IMR-90 (cell line): ENCODE data around the gene DTX3L. TPM values are rescaled to one million over a fixed set of nuclear protein-coding genes. Genes with fewer than 3 reads are reported as not detected.

Source experiments
- ATAC-seq: fragments of 200-7000 bp; cut with Tn5 transposase; 2 replicates; pipeline ENCODE4 v1.9.1; 2020; ENCODE audit warnings: low read depth, mild to moderate bottlenecking, moderate library complexity
- BruUV-seq: library from RNA; stranded (reverse); fragments of 400-500 nt; replicated peaks from 2 replicates; lab custom pipeline; 2021; lab: Mats Ljungman, UMichigan
- CTCF ChIA-PET: fragments of 300-600 bp; formaldehyde crosslinking; extraction: SDS; loops from one replicate; lab custom pipeline; 2021; ENCODE audit warnings: antibody characterized with exemption; lab: Yijun Ruan, JAX
- POLR2A ChIA-PET: fragments of 300-600 bp; sonication (Branson Sonifier 250); formaldehyde crosslinking; loops from one replicate; lab custom pipeline; 2022; ENCODE audit warnings: antibody characterized with exemption; ENCODE audit not compliant: unreplicated experiment; lab: Charles Lee
- DNase-seq: peaks from one replicate; pipeline ENCODE4 v3.0.0; 2013
- H2AFZ ChIP-seq: replicated peaks from 2 replicates; pipeline ENCODE3; 2013; ENCODE audit warnings: low read length, mild to moderate bottlenecking; ENCODE audit not compliant: poor library complexity
- H2AK5ac ChIP-seq: 2 replicates; pipeline ENCODE4 v1.6.1; 2013; ENCODE audit warnings: low read depth, low read length, inconsistent platforms
- H2AK9ac ChIP-seq: replicated peaks from 2 replicates; pipeline ENCODE3; 2013; ENCODE audit warnings: mild to moderate bottlenecking, low read depth, low read length, moderate library complexity; ENCODE audit not compliant: poor library complexity
- H2BK120ac ChIP-seq: 2 replicates; pipeline ENCODE4 v1.6.1; 2013; ENCODE audit warnings: low read depth, low read length, inconsistent platforms
- H2BK15ac ChIP-seq: 3 replicates; pipeline ENCODE4 v1.6.1; 2013; ENCODE audit warnings: low read depth, low read length, inconsistent platforms
- H2BK20ac ChIP-seq: 2 replicates; pipeline ENCODE4 v1.6.1; 2013; ENCODE audit warnings: low read depth, mild to moderate bottlenecking, inconsistent platforms, low read length, moderate library complexity
- H2BK5ac ChIP-seq: 2 replicates; pipeline ENCODE4 v1.6.1; 2013; ENCODE audit warnings: mild to moderate bottlenecking, low read depth, low read length, inconsistent platforms; ENCODE audit not compliant: poor library complexity, severe bottlenecking
- H3K14ac ChIP-seq: replicated peaks from 2 replicates; pipeline ENCODE4 v1.6.1; 2013; ENCODE audit warnings: low read depth, low read length, inconsistent platforms
- H3K18ac ChIP-seq: 2 replicates; pipeline ENCODE4 v1.6.1; 2013; ENCODE audit warnings: low read depth, low read length, control low read depth
- H3K23ac ChIP-seq: 2 replicates; pipeline ENCODE4 v1.6.1; 2013; ENCODE audit warnings: low read depth, low read length, inconsistent platforms
- H3K27ac ChIP-seq: 2 replicates; pipeline ENCODE4 v1.5.1; 2013; ENCODE audit warnings: mild to moderate bottlenecking, control low read depth, low read length; ENCODE audit not compliant: insufficient read depth
- H3K27me3 ChIP-seq: 2 replicates; pipeline ENCODE4 v1.6.1; 2013; ENCODE audit warnings: low read length; ENCODE audit not compliant: control insufficient read depth, insufficient read depth
- H3K36me3 ChIP-seq: 2 replicates; pipeline ENCODE4 v1.6.1; 2013; ENCODE audit warnings: low read length, mixed read lengths; ENCODE audit not compliant: control insufficient read depth, insufficient read depth
- H3K4ac ChIP-seq: 2 replicates; pipeline ENCODE4 v1.6.1; 2013; ENCODE audit warnings: low read depth, low read length, inconsistent platforms
- H3K4me1 ChIP-seq: 2 replicates; pipeline ENCODE4 v1.6.1; 2013; ENCODE audit warnings: low read length, mixed read lengths; ENCODE audit not compliant: control insufficient read depth, insufficient read depth
- H3K4me2 ChIP-seq: 2 replicates; pipeline ENCODE4 v1.6.1; 2013; ENCODE audit warnings: low read depth, mild to moderate bottlenecking, control low read depth, low read length, moderate library complexity
- H3K4me3 ChIP-seq: 2 replicates; pipeline ENCODE4 v1.5.1; 2013; ENCODE audit warnings: low read depth, mild to moderate bottlenecking, control low read depth, low read length, moderate library complexity; ENCODE audit not compliant: insufficient read depth
- H3K56ac ChIP-seq: 2 replicates; pipeline ENCODE4 v1.6.1; 2013; ENCODE audit warnings: low read length, inconsistent platforms; ENCODE audit not compliant: insufficient read depth; ENCODE audit errors: extremely low read depth
- H3K79me1 ChIP-seq, 2 experiments: 2 replicates each; pipeline ENCODE4 v1.6.1; 2013; ENCODE audit warnings: low read length in 2 of 2, inconsistent platforms in 1 of 2, low read depth in 1 of 2
- H3K9ac ChIP-seq: 2 replicates; pipeline ENCODE4 v1.6.1; 2013; ENCODE audit warnings: low read depth, low read length, control low read depth
- H3K9me1 ChIP-seq: 2 replicates; pipeline ENCODE4 v1.6.1; 2013; ENCODE audit warnings: low read length, inconsistent platforms; ENCODE audit not compliant: insufficient read depth
- H3K9me3 ChIP-seq: 2 replicates; pipeline ENCODE4 v1.6.1; 2013; ENCODE audit warnings: low read length; ENCODE audit not compliant: control insufficient read depth, insufficient read depth
- H4K20me1 ChIP-seq: 2 replicates; pipeline ENCODE4 v1.6.1; 2013; ENCODE audit warnings: low read length, inconsistent platforms; ENCODE audit not compliant: insufficient read depth
- H4K5ac ChIP-seq: 2 replicates; pipeline ENCODE4 v1.6.1; 2013; ENCODE audit warnings: mild to moderate bottlenecking, low read depth, low read length, control low read depth
- H4K8ac ChIP-seq, 2 experiments: 2 replicates each; pipeline ENCODE4 v1.6.1; 2013; ENCODE audit warnings: low read depth in 2 of 2, low read length in 2 of 2, control low read depth in 1 of 2, inconsistent platforms in 1 of 2
- H4K91ac ChIP-seq: 2 replicates; pipeline ENCODE4 v1.6.1; 2013; ENCODE audit warnings: low read depth, low read length, inconsistent platforms; ENCODE audit not compliant: insufficient read depth
- BHLHE40 ChIP-seq: fragments of 150-350 bp; IDR thresholded peaks from 2 replicates; pipeline ENCODE4 v1.6.1; 2016; ENCODE audit warnings: mild to moderate bottlenecking, low read depth, low read length
- CEBPB ChIP-seq: IDR thresholded peaks from 2 replicates; pipeline ENCODE4 v1.6.1; 2012; ENCODE audit warnings: low read depth, low read length, improper control_type of control experiment
- FOS ChIP-seq: fragments of 150-350 bp; IDR thresholded peaks from 2 replicates; pipeline ENCODE4 v1.6.1; 2016; ENCODE audit warnings: low read depth, low read length
- MAFK ChIP-seq: IDR thresholded peaks from 2 replicates; pipeline ENCODE4 v1.6.1; 2012; ENCODE audit warnings: low read depth, low read length, improper control_type of control experiment
- MXI1 ChIP-seq: IDR thresholded peaks from 2 replicates; pipeline ENCODE4 v1.6.1; 2012; ENCODE audit warnings: low read depth, mild to moderate bottlenecking, low read length, moderate library complexity, borderline replicate concordance
- NFE2L2 ChIP-seq: fragments of 150-350 bp; IDR thresholded peaks from 2 replicates; pipeline ENCODE4 v1.6.1; 2016; ENCODE audit warnings: low read depth, mild to moderate bottlenecking, low read length
- POLR2A ChIP-seq: IDR thresholded peaks from 2 replicates; pipeline ENCODE4 v1.6.1; 2012; ENCODE audit warnings: mild to moderate bottlenecking, low read depth, low read length
- RAD21 ChIP-seq: IDR thresholded peaks from 2 replicates; pipeline ENCODE4 v1.6.1; 2012; ENCODE audit warnings: low read length, improper control_type of control experiment
- RCOR1 ChIP-seq: IDR thresholded peaks from 2 replicates; pipeline ENCODE4 v1.6.1; 2012; ENCODE audit warnings: mild to moderate bottlenecking, low read length, improper control_type of control experiment; ENCODE audit not compliant: insufficient replicate concordance
- RFX5 ChIP-seq: IDR thresholded peaks from 2 replicates; pipeline ENCODE4 v1.8.0; 2012; ENCODE audit warnings: low read depth, mild to moderate bottlenecking, low read length, moderate library complexity
- SMC3 ChIP-seq: fragments of 150-350 bp; IDR thresholded peaks from 2 replicates; pipeline ENCODE4 v1.6.1; 2016; ENCODE audit warnings: low read depth, mild to moderate bottlenecking, antibody characterized with exemption, low read length, moderate library complexity
- WGBS, 2 experiments: methylation state at CpG; one replicate each; pipeline versions ENCODE4 v1.1.5 to v1.1.7; 2013; ENCODE audit warnings: missing lambda C conversion rate in 2 of 2; ENCODE audit not compliant: insufficient read length in 1 of 2; ENCODE audit errors: extremely low coverage in 2 of 2; 5-methylcytosine and 5-hydroxymethylcytosine counted together
- dilution Hi-C: fragments of 300-500 bp; cut with HindIII; formaldehyde crosslinking; loops from one replicate; pipeline ENCODE4 v1.14.3; 2018; ENCODE audit warnings: low sequenced_read_pairs; ENCODE audit not compliant: unreplicated experiment
- in situ Hi-C: fragments of 300-500 bp; cut with MboI; formaldehyde crosslinking; loops from 3 replicates; pipeline ENCODE4 v1.14.3; 2019; ENCODE audit warnings: low sequenced_read_pairs, inconsistent platforms, mixed read lengths
- intact Hi-C: fragments of 100-400 bp; cut with micrococcal nuclease; formaldehyde crosslinking; loops from 2 replicates; pipeline ENCODE4 v1.10.0; 2022
- polyA plus RNA-seq, 3 experiments: library from polyadenylated mRNA; depleted of rRNA; stranded (reverse); fragments of >200 nt; gene quantifications; 2 replicates each; pipeline ENCODE4 v1.2.3, GENCODE V29; 2012; ENCODE audit warnings: low replicate concordance in 1 of 3
- total RNA-seq: library from RNA; depleted of rRNA; stranded (reverse); fragments of >200 nt; gene quantifications from 2 replicates; pipeline ENCODE4 v1.2.3, GENCODE V29; 2012
- TF ChIP-seq, protein P1 (sequence below): fragments of 150-350 bp; IDR thresholded peaks from 2 replicates; pipeline ENCODE4 v1.6.1; 2017; ENCODE audit warnings: mild to moderate bottlenecking, antibody characterized with exemption, low read length, low read depth
- TF ChIP-seq, protein P2 (sequence below): conservative IDR thresholded peaks from 2 replicates; pipeline ENCODE4 v1.5.1; 2012; ENCODE audit warnings: mild to moderate bottlenecking, low read depth, low read length, improper control_type of control experiment
- TF ChIP-seq, protein P3 (sequence below): fragments of 150-350 bp; IDR thresholded peaks from 2 replicates; pipeline ENCODE4 v1.6.1; 2016; ENCODE audit warnings: low read depth, mild to moderate bottlenecking, low read length, moderate library complexity, borderline replicate concordance

Gene DTX3L
- total and polyA plus RNA-seq, 2 of the 4 experiments (the other 2 are of a cell fraction): 4.1 to 7.9 TPM

DNA sequence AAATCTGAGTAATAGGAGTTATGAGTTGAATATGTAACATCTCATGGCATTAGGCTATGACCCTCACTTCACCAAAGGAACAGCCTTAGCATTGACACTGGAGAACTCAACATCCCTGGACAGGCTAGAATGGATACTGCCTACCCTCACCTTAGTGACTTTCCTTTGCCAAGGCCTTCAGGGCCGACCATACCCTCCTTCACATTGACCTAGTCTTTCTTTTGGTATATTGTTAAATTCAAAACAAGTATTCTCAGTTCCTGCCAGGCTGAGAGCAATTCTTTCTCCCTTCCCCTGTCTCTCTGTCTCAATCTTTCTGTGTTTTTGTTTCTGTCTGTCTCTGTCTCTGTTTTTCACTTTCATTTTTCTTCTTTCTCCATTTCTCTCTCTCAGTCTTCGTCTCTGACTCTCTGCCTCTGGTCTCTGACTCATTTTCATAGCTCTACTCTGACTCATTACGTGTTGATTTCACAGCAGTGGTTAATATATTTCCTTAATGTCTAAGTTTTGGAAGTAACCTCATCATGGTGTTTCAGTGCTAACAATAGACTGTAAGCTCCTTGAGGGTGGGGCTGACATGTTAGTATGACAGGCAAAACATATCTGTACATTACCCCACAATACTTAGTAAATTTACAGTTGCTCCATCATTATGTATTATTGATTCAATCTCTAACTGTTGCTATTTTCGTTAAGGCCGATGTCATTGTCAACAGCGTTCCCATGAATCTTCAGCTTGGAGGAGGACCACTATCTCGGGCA lies 45.8 kb downstream of the DTX3L start:
- Histone ChIP-seq H2AK9ac (peak overlapping the region; percentile 66), H2AFZ (peak overlapping the region; percentile 84), H3K36me3 (no peaks in the 10 kb centered on the region), H3K79me1 (peaks cover 0 to 2% of the 10 kb centered on the region in 2 experiments; a peak in 1 of 4 replicates), H3K4ac (peak overlapping the region; percentile 98), H2BK5ac (peak overlapping the region; percentile 87), H3K18ac (peak overlapping the region; percentile 78), H3K4me1 (peaks cover 3% of the 10 kb centered on the region), H3K27me3 (peaks cover 3% of the 10 kb centered on the region), H4K8ac (peak overlapping the region; percentile 77 to 98; a peak in 3 of 4 replicates), H2AK5ac (peak overlapping the region; percentile 96), H4K5ac (peak overlapping the region; percentile 92), H3K4me3 (no peak overlapping the region; the same call in 1 of the 2 replicates), H3K56ac (peak overlapping the region; percentile 42; the same call in 1 of the 2 replicates), H4K20me1 (no peaks in the 10 kb centered on the region), H2BK15ac (peak overlapping the region; percentile 98; the same call in 2 of the 3 replicates), H3K9ac (peak overlapping the region; percentile 58; the same call in 1 of the 2 replicates), H3K4me2 (peak overlapping the region; percentile 69), H3K27ac (peak overlapping the region; percentile 74; the same call in 1 of the 2 replicates), H2BK20ac (peak overlapping the region; percentile 91), H3K23ac (peak overlapping the region; percentile 86), H2BK120ac (peak overlapping the region; percentile 96), H3K9me3 (peaks cover 4% of the 10 kb centered on the region), H3K14ac (peak overlapping the region; percentile 96), H4K91ac (peak overlapping the region; percentile 89), H3K9me1 (peaks cover 3% of the 10 kb centered on the region)
- 85% methylated on average over 2 of the region's 7 CpGs; no CpG with 5 or more reads in 1 of the 2 experiments for WGBS, 2 experiments
- intact Hi-C loops (no loop called here), dilution Hi-C loops (no loop called here), in situ Hi-C loops (no loop called here)
- ChIA-PET POLR2A (interaction anchor here (0.7 kb wide), 1 partner anchor 724 kb away, joined by 3 read pairs; no protein-coding TSS in a partner anchor), CTCF (no interaction called here)
- peak; percentile 94 for ATAC-seq
- DNase-seq: peak; percentile 89
- no TSS peak for BruUV-seq
- TF ChIP-seq, protein P1, sequence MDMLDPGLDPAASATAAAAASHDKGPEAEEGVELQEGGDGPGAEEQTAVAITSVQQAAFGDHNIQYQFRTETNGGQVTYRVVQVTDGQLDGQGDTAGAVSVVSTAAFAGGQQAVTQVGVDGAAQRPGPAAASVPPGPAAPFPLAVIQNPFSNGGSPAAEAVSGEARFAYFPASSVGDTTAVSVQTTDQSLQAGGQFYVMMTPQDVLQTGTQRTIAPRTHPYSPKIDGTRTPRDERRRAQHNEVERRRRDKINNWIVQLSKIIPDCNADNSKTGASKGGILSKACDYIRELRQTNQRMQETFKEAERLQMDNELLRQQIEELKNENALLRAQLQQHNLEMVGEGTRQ: peak; percentile 37; the same call in 1 of the 2 replicates
- TF ChIP-seq SMC3: no peak
- no peak for TF ChIP-seq BHLHE40
- TF ChIP-seq, protein P2, sequence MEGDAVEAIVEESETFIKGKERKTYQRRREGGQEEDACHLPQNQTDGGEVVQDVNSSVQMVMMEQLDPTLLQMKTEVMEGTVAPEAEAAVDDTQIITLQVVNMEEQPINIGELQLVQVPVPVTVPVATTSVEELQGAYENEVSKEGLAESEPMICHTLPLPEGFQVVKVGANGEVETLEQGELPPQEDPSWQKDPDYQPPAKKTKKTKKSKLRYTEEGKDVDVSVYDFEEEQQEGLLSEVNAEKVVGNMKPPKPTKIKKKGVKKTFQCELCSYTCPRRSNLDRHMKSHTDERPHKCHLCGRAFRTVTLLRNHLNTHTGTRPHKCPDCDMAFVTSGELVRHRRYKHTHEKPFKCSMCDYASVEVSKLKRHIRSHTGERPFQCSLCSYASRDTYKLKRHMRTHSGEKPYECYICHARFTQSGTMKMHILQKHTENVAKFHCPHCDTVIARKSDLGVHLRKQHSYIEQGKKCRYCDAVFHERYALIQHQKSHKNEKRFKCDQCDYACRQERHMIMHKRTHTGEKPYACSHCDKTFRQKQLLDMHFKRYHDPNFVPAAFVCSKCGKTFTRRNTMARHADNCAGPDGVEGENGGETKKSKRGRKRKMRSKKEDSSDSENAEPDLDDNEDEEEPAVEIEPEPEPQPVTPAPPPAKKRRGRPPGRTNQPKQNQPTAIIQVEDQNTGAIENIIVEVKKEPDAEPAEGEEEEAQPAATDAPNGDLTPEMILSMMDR: no peak
- TF ChIP-seq NFE2L2: no peak
- TF ChIP-seq FOS: peak; percentile 95
- no peak for TF ChIP-seq RCOR1
- TF ChIP-seq, protein P3, sequence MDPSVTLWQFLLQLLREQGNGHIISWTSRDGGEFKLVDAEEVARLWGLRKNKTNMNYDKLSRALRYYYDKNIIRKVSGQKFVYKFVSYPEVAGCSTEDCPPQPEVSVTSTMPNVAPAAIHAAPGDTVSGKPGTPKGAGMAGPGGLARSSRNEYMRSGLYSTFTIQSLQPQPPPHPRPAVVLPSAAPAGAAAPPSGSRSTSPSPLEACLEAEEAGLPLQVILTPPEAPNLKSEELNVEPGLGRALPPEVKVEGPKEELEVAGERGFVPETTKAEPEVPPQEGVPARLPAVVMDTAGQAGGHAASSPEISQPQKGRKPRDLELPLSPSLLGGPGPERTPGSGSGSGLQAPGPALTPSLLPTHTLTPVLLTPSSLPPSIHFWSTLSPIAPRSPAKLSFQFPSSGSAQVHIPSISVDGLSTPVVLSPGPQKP: no peak
- TF ChIP-seq MXI1: no peak
- no peak for TF ChIP-seq MAFK
- TF ChIP-seq RAD21: no peak
- peak; percentile 53; the same call in 1 of the 2 replicates for TF ChIP-seq CEBPB
- no peak for TF ChIP-seq RFX5
- no peak for TF ChIP-seq POLR2A
